Subcutaneous adipose tissue (tissue), 4 donors: ENCODE data around the gene EIF6. TPM values are rescaled to one million over a fixed set of nuclear protein-coding genes. Genes with fewer than 3 reads are reported as not detected.

Experiments
- total RNA-seq, 4 donors: library from RNA; depleted of rRNA; stranded (reverse); fragments of >200 nt; gene quantifications; one replicate each; pipeline ENCODE4 v1.1.0, GENCODE V29; 2016
- TF ChIP-seq, protein P1 (sequence below): fragments of 450-650 bp; IDR thresholded peaks from one replicate; pipeline ENCODE4 v1.5.1; 2016; ENCODE audit warnings: low read depth, mild to moderate bottlenecking, control low read depth, antibody characterized with exemption, moderate library complexity

The EIF6 gene
- total RNA-seq, 4 donors from 2014 or later, result 50.1 to 75.5 (median 67.9) TPM

DNA sequence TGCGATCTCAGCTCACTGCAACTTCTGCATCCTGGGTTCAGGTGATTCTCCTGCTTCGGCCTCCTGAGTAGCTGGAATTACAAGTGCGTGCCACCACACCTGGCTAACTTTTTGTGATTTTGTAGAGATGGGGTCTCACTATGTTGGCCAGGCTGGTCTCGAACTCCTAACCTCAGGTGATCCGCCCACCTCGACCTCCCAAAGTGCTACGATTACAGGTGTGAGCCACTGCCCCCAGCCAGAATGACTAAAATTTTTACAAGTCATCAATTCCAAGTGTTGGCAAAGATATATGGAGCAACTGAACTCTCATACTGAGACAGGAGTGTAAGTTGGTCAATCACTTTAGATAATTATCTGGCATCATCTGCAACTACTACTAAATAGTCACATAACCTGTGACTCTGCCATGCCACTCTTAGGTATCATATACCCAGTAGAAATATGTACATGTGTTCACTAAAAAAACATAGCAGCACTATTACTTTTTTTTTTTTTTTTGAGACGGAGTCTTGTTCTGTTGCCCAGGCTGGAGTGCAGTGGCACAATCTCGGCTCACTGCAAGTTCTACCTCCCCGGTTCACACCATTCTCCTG lies 3.0 kb downstream of the EIF6 start:
- TF ChIP-seq, protein P1, sequence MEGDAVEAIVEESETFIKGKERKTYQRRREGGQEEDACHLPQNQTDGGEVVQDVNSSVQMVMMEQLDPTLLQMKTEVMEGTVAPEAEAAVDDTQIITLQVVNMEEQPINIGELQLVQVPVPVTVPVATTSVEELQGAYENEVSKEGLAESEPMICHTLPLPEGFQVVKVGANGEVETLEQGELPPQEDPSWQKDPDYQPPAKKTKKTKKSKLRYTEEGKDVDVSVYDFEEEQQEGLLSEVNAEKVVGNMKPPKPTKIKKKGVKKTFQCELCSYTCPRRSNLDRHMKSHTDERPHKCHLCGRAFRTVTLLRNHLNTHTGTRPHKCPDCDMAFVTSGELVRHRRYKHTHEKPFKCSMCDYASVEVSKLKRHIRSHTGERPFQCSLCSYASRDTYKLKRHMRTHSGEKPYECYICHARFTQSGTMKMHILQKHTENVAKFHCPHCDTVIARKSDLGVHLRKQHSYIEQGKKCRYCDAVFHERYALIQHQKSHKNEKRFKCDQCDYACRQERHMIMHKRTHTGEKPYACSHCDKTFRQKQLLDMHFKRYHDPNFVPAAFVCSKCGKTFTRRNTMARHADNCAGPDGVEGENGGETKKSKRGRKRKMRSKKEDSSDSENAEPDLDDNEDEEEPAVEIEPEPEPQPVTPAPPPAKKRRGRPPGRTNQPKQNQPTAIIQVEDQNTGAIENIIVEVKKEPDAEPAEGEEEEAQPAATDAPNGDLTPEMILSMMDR, result no peak

DNA sequence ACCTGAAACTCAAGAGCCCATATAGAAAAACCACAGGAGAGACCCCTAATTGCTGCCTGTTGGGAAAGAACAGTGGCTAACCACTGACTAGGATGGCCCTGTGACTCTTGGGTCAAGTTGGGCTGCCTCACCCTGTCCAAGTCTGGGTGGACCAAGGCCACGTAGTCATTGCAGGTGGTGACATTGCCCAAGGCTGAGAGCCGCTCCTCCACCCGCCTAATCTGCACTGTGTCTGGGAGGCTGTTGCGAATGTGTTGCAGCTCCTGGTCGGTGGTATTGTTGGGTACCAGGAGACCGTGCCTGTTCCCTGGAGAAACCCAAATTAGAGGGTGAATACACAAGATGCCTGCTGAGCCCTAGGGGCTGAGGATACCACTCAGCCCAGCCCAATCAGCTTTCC lies 4.0 kb downstream of the EIF6 start:
- TF ChIP-seq, protein P1, result no peak

DNA sequence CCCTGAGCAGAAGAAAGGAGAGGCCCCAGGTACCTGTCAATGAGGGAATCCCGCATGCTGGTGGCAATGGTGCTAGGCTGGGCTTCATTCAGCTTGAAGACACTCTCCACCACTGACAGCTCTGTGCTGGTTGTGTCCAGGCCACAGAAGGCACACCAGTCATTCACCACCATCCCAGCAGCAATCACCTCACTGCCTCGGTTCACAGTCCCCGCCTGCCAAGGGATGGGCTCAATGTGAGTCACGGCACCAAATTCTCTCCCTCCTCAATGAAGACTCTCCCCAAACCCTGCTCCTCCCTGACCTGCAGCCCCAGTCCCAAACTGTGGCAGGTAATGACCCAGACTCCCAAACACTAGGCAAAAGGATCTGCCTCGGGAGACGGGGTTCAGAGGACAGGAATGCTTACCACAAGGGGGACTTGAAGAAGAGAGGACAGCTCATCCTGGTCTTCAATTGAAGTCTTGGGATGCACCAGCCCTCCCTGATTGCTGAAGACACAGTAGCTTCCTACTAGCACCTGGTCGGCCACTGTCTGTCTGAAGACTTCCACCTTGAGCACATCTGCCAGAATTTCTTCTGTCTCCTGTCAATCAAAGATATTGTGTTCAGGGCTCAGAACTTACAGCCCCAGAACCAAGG lies 4.9 kb downstream of the EIF6 start:
- TF ChIP-seq, protein P1, result no peak

DNA sequence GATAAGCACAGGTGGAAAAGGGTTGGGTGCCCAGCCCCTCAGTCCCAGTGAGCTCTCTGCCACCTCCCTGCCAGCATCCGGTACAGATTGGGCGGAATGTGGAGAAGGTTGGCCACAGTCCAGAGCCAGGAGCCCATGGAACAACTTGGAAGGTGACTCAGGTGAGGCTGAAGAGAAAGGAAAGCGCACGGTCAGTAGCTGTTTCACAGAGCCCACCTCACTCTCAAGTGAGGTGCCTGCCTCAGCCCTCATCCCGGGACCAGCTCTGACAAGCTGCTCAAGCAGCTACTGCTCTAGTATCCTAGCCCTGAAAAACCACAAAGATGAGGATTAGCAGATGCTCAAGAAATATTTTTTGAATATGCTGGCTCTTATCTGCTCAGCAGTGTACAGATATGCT lies 5.5 kb downstream of the EIF6 start:
- TF ChIP-seq, protein P1, result no peak

DNA sequence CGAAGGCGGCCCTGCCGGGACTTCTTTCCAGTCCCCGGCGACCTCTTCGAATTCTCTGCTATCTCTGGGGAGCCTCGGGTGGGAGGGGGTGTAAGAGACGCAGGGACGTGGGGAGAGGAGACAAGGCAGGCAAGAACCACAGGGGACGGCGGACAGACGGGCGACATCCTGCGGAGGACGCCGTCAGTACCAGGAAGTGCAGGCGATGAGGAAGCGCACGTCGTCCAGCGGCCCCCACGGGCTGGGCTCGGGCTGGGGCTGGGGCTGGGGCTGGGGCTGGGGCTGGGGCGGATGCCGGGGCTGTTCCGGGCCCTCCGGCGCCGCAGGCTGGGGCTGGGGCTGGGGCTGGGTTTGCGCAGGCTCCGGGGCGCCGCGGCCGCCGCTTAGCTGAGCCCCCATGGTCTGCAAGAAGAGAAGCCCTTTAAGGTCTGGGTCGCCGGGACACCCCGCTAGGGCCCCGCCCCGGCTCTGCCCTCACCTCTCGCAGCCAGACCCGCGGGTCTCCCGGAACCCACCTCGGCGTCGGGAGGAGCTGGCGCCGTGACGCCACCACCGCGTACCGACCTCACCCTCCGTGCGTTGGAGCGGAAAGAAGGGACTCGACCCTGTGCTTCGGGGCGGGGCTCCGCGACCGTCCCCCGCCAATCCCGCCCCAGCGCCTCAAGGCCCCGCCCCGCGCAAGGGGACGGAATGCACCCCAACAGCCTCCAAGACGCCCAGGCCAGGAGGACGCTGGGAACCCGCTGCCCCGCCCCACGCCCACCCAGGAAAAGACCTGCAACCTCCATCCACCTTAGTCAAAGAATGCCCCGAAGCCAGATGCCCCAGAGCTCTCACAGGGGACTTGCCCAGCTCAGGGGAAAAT lies 6.8 kb downstream of the EIF6 start, which contains the start of gene MMP24OS:
Gene MMP24OS, minus strand, starts transcription at position 592 of the 865 bp plus-strand sequence. Its CDS starts 193 bp downstream, at position 399.
- TF ChIP-seq, protein P1, result no peak

DNA sequence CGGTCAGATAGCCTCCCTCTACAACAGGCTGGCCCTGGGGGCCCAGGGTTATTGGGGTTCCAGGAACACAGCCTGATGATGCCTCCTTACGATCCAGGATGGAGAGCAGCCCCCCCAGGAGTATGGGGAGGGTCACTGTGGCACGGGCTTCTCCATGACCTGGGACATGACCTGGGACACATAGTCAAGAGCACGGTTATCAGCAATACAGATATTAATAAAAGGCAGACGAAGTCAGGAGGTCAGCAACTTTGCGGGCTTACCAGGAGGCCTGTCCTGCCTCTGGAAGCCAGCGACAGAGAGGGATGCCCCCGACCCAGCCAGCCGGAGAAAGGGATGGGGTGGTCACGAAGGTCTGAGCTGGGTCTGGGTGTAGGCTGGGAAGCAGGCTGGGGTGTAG lies 7.4 kb downstream of the EIF6 start:
- TF ChIP-seq, protein P1, result no peak

DNA sequence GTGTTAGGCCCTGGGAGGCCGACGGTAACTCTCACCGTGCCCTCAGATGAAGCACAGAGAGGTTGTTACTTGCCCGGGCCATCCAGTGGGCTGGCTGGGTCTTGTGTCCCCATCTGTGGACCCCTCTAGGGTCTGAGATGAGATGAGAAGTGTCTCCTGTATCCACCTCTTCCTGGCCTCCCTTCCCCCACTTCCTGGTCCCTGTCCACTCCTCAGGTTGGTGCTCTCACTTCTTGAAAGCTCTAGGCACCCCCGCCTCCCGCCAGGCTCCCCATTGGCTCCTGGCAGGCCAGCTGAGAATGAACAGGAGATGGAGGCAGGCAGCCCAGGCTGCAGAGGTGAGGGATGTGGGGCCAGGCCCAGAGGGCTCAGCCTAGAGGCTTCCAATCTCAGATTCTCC lies 8.2 kb downstream of the EIF6 start:
- TF ChIP-seq, protein P1, result no peak
